Liver (tissue), 3 donors: ENCODE results near the gene PCGF6.

Source experiments
- ATF3 ChIP-seq: IDR thresholded peaks from 2 replicates; pipeline ENCODE4 v1.6.1; 2016; ENCODE audit warnings: antibody characterized with exemption
- CTCF ChIP-seq: fragments of 150-350 bp; IDR thresholded peaks from 2 replicates; pipeline ENCODE4 v1.5.1; 2017; ENCODE audit warnings: improper control_type of control experiment, low read depth, low read length; ENCODE audit not compliant: missing input control
- FOXA1 ChIP-seq: IDR thresholded peaks from 2 replicates; pipeline ENCODE4 v1.6.1; 2016; ENCODE audit warnings: antibody characterized with exemption
- MAX ChIP-seq: IDR thresholded peaks from 2 replicates; pipeline ENCODE4 v1.6.1; 2016; ENCODE audit warnings: antibody characterized with exemption
- NR2F2 ChIP-seq: IDR thresholded peaks from 2 replicates; pipeline ENCODE4 v1.6.1; 2016; ENCODE audit warnings: antibody characterized with exemption
- RAD21 ChIP-seq, 2 donors: IDR thresholded peaks; 2 replicates each; pipeline ENCODE4 v1.6.1; 2016; ENCODE audit warnings: antibody characterized with exemption in 2 of 2, mild to moderate bottlenecking in 2 of 2
- REST ChIP-seq: IDR thresholded peaks from 2 replicates; pipeline ENCODE4 v1.6.1; 2016; ENCODE audit warnings: antibody characterized with exemption, mild to moderate bottlenecking
- RXRA ChIP-seq, 2 donors: IDR thresholded peaks; 2 replicates each; pipeline ENCODE4 v1.6.1; 2017 to 2018; ENCODE audit warnings: antibody characterized with exemption in 2 of 2, mild to moderate bottlenecking in 1 of 2
- SP1 ChIP-seq: IDR thresholded peaks from 2 replicates; pipeline ENCODE4 v1.6.1; 2018; ENCODE audit warnings: antibody characterized with exemption, mild to moderate bottlenecking
- TAF1 ChIP-seq: conservative IDR thresholded peaks from 2 replicates; pipeline ENCODE4 v1.6.1; 2016; ENCODE audit warnings: antibody characterized with exemption, mild to moderate bottlenecking
- YY1 ChIP-seq: IDR thresholded peaks from 2 replicates; pipeline ENCODE4 v1.6.1; 2016; ENCODE audit warnings: antibody characterized with exemption, mild to moderate bottlenecking
- ZBTB33 ChIP-seq: IDR thresholded peaks from 2 replicates; pipeline ENCODE4 v1.6.1; 2016; ENCODE audit warnings: antibody characterized with exemption
- donor health status: healthy.
- donor health status: healthy.

- TF ChIP-seq CTCF: no peak
- TF ChIP-seq REST: no peak
- no peak for TF ChIP-seq SP1
- TF ChIP-seq YY1: no peak
- no peak for TF ChIP-seq ZBTB33
- TF ChIP-seq NR2F2: no peak
- TF ChIP-seq TAF1: no peak
- no peak for TF ChIP-seq MAX
- TF ChIP-seq FOXA1: no peak
- no peak for TF ChIP-seq RAD21 (IDR thresholded peaks at IDR 0.05)
- no peak for TF ChIP-seq ATF3
- no peak for TF ChIP-seq RXRA (IDR thresholded peaks at IDR 0.05)
Measured at GRCh38 chr10:103254113-103254512, 96.8 kb downstream of the PCGF6 start.
